Measurements from ENCODE around the gene KPNA1.
"Not testable (repeated sequence)": the region's sequence is repeated elsewhere in the genome, so short reads cannot be mapped to it uniquely, and the experiment has no call there.

KPNA1 gene

DNA sequence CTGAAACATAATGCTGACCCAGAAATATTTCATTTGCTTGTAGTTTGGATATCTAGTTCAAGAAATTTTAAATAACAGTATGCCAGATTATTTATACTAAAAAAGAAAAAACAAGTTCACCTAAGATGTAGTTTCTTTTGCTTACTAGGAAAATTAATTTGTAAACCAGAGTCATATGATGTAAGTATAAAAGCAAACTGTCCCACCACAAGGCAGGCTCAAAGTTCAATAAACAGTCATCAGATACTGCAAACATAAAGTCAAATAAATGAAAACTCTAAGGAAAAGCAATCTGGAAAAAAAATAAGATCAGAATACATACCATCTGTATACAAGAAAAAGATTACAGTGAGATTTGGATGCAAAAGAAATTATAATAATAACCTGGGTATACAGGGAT, 58.7 kb downstream of the KPNA1 start:
- Histone ChIP-seq H3K4me1 (ENCODE audit: low read length) (peaks cover 9% of the 10 kb centered on the region), H3K36me3 (replicated peaks; ENCODE audit: low read depth, low read length) (peaks cover 38% of the 10 kb centered on the region), H3K9ac (ENCODE audit: low read length) (no peak overlapping the region), H3K9me3 (ENCODE audit: insufficient read depth, low read length) (no peaks in the 10 kb centered on the region), H3K4me3 (ENCODE audit: low read length) (no peak overlapping the region), H4K20me1 (ENCODE audit: insufficient read depth, low read length) (no peaks in the 10 kb centered on the region), H3K79me2 (ENCODE audit: low read length) (no peaks in the 10 kb centered on the region), H3K4me2 (ENCODE audit: low read length) (no peak overlapping the region), H2AFZ (ENCODE audit: low read depth, low read length) (no peak overlapping the region), H3K27ac (ENCODE audit: low read length) (no peak overlapping the region), H3K27me3 (ENCODE audit: low read depth, low read length) (no peaks in the 10 kb centered on the region)
- no peak for TF ChIP-seq EZH2phosphoT487 (IDR thresholded peaks at IDR 0.05; ENCODE audit: low read depth)

DNA sequence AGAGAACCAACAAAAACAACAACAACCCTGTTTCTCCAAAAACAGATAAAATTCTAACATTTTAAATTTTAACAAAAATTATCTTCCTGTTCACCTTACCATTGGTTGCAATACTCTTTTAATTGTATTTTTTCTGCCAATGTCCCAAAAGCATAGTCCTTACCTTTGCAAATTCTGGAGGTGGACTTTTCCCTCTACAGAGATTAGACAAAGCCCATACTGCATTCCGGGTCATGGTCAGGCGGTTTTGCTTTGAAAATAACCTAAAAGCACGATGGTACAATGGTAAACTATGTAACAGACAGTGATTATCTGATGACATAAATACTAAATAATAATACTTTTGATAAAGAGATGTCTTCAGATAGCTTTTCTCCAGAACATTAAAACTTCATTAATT, 63.4 kb downstream of the KPNA1 start:
- Histone ChIP-seq H3K9ac (ENCODE audit: low read length) (no peak overlapping the region), H3K4me3 (ENCODE audit: low read length) (no peak overlapping the region), H3K27me3 (ENCODE audit: low read depth, low read length) (no peaks in the 10 kb centered on the region), H3K36me3 (replicated peaks; ENCODE audit: low read depth, low read length) (peaks cover 26% of the 10 kb centered on the region), H4K20me1 (ENCODE audit: insufficient read depth, low read length) (no peaks in the 10 kb centered on the region), H3K9me3 (ENCODE audit: insufficient read depth, low read length) (no peaks in the 10 kb centered on the region), H3K27ac (ENCODE audit: low read length) (no peak overlapping the region), H3K4me2 (ENCODE audit: low read length) (no peak overlapping the region), H2AFZ (ENCODE audit: low read depth, low read length) (no peak overlapping the region), H3K79me2 (ENCODE audit: low read length) (no peaks in the 10 kb centered on the region), H3K4me1 (ENCODE audit: low read length) (peaks cover 3% of the 10 kb centered on the region)
- TF ChIP-seq CTCF (IDR thresholded peaks at IDR 0.05; ENCODE audit: low read depth, low read length) (no peak), EZH2phosphoT487 (IDR thresholded peaks at IDR 0.05; ENCODE audit: low read depth) (no peak)

DNA sequence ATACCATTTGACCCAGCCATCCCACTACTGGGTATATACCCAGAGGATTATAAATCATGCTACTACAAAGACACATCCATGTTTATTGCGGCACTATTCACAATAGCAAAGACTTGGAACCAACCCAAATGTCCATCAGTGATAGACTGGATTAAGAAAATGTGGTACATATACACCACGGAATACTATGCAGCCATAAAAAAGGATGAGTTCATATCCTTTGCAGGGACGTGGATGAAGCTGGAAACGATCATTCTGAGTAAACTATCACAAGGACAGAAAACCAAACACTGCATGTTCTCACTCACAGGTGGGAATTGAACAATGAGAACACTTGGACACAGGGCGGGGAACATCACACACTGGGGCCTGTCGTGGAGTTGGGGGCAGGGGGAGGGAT, 66.5 kb downstream of the KPNA1 start:
- not testable (repeated sequence) for H3K27me3 ChIP-seq (ENCODE audit: low read depth, low read length); H3K79me2 ChIP-seq (ENCODE audit: low read length); H3K9ac ChIP-seq (ENCODE audit: low read length); H3K27ac ChIP-seq (ENCODE audit: low read length); H3K9me3 ChIP-seq (ENCODE audit: insufficient read depth, low read length); H2AFZ ChIP-seq (ENCODE audit: low read depth, low read length); H3K4me2 ChIP-seq (ENCODE audit: low read length); H3K4me3 ChIP-seq (ENCODE audit: low read length); H3K4me1 ChIP-seq (ENCODE audit: low read length); H4K20me1 ChIP-seq (ENCODE audit: insufficient read depth, low read length)
- peaks cover 18% of the 10 kb centered on the region for H3K36me3 ChIP-seq (replicated peaks; ENCODE audit: low read depth, low read length)

- H3K27ac ChIP-seq (ENCODE audit: low read length); H3K27me3 ChIP-seq (ENCODE audit: low read depth, low read length); H3K4me2 ChIP-seq (ENCODE audit: low read length); H2AFZ ChIP-seq (ENCODE audit: low read depth, low read length); H3K9me3 ChIP-seq (ENCODE audit: insufficient read depth, low read length); H3K4me1 ChIP-seq (ENCODE audit: low read length); H3K4me3 ChIP-seq (ENCODE audit: low read length); H4K20me1 ChIP-seq (ENCODE audit: insufficient read depth, low read length); H3K79me2 ChIP-seq (ENCODE audit: low read length); H3K9ac ChIP-seq (ENCODE audit: low read length): not testable (repeated sequence)
- H3K36me3 ChIP-seq (replicated peaks; ENCODE audit: low read depth, low read length): peaks cover 25% of the 10 kb centered on the region
Measured at GRCh38 chr3:122444491-122444887, 70.2 kb downstream of the KPNA1 start.

DNA sequence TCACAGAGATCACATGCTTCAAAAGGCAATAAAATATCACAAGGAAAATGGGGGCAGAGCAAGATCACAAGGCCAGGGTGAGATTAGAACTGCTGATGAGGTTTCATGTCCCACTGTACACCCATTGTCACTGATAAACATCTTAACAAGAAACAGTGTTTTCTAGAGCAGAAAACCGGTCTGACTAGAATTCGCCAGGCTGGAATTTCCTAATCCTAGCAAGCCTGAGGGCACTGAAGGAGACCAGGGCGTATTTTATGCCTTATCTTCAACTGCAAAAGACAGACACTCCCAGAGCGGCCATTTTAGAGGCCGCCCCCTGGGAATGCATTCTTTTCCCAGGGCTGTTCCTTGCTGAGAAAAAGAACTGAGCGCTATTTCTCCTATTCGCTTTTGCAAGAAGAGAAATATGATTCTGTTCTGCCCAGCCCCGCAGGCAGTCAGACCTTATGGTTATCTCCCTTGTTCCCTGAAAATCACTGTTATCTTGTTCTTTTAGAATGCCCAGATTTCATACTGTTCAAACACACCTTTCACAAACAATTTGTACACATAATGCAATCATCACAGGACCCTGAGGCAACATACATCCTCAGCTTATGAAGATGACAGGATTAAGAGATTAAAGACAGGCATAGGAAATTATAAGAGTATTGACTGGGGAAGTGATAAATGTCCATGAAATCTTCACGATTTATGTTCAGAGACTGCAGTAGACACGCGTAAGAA, 70.8 kb downstream of the KPNA1 start:
- not testable (repeated sequence) for H3K79me2 ChIP-seq (ENCODE audit: low read length); H3K9ac ChIP-seq (ENCODE audit: low read length); H3K27ac ChIP-seq (ENCODE audit: low read length); H3K27me3 ChIP-seq (ENCODE audit: low read depth, low read length); H2AFZ ChIP-seq (ENCODE audit: low read depth, low read length); H3K4me2 ChIP-seq (ENCODE audit: low read length); H3K9me3 ChIP-seq (ENCODE audit: insufficient read depth, low read length); H4K20me1 ChIP-seq (ENCODE audit: insufficient read depth, low read length); H3K4me3 ChIP-seq (ENCODE audit: low read length); H3K4me1 ChIP-seq (ENCODE audit: low read length)
- peaks cover 22% of the 10 kb centered on the region for H3K36me3 ChIP-seq (replicated peaks; ENCODE audit: low read depth, low read length)

DNA sequence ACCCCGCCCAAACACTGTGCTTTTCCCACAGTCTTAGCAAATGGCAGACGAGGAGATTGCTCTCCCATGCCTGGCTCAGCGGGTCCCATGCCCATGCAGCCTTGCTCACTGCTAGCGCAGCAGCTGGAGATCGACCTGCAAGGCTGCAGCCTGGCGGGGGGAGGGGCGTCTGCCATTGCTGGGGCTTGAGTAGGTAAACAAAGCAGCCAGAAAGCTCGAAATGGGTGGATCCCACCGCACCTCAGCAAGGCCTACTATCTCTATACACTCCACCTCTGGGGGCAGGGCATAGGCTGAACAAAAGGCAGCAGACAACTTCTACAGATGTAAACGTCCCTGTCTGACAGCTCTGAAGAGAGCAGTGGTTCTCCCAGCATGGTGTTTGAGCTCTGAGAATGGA, 71.6 kb downstream of the KPNA1 start:
- H3K4me1 ChIP-seq (ENCODE audit: low read length): no peaks in the 10 kb centered on the region; the same call in 1 of the 2 replicates
- H3K27ac ChIP-seq (ENCODE audit: low read length): no peak overlapping the region
- H2AFZ ChIP-seq (ENCODE audit: low read depth, low read length): no peak overlapping the region
- no peaks in the 10 kb centered on the region for H4K20me1 ChIP-seq (ENCODE audit: insufficient read depth, low read length)
- peaks cover 19% of the 10 kb centered on the region for H3K36me3 ChIP-seq (replicated peaks; ENCODE audit: low read depth, low read length)
- no peak for TF ChIP-seq EZH2phosphoT487 (IDR thresholded peaks at IDR 0.05; ENCODE audit: low read depth)
- TF ChIP-seq CTCF (IDR thresholded peaks at IDR 0.05; ENCODE audit: low read depth, low read length): no peak
- H3K79me2 ChIP-seq (ENCODE audit: low read length): peaks cover 2% of the 10 kb centered on the region; the same call in 1 of the 2 replicates
- H3K4me2 ChIP-seq (ENCODE audit: low read length): no peak overlapping the region
- no peak overlapping the region for H3K4me3 ChIP-seq (ENCODE audit: low read length)
- no peak overlapping the region for H3K9ac ChIP-seq (ENCODE audit: low read length)
- H3K9me3 ChIP-seq (ENCODE audit: insufficient read depth, low read length): no peaks in the 10 kb centered on the region
- H3K27me3 ChIP-seq (ENCODE audit: low read depth, low read length): no peaks in the 10 kb centered on the region
